K562 (cell line): ENCODE results near the gene ORAI3. TPM values are rescaled to one million over a fixed set of nuclear protein-coding genes. Genes with fewer than 3 reads are reported as not detected.

ENCODE experiments used
- CBX5 ChIP-seq: IDR thresholded peaks from 2 replicates; pipeline ENCODE4 v1.6.1; 2014; ENCODE audit warnings: low read depth, borderline replicate concordance
- CHD7 ChIP-seq: fragments of 200-600 bp; sonication (generic); IDR thresholded peaks from one replicate; pipeline ENCODE4 v1.6.1; 2012; ENCODE audit warnings: mild to moderate bottlenecking, low read depth, low read length, inconsistent platforms
- ILK ChIP-seq: fragments of 450-650 bp; IDR thresholded peaks from 2 replicates; pipeline ENCODE4 v1.6.1; 2016; ENCODE audit warnings: missing genetic modification characterization, low read depth, mild to moderate bottlenecking, missing compliant biosample characterization, moderate library complexity, borderline replicate concordance
- MBD1 ChIP-seq: fragments of 250-450 bp; sonication (Bioruptor Pico); IDR thresholded peaks from 2 replicates; pipeline ENCODE4 v1.8.0; 2022; ENCODE audit warnings: inconsistent platforms
- POLR2A ChIP-seq: fragments of 450-650 bp; conservative IDR thresholded peaks from 2 replicates; pipeline ENCODE4 v1.6.1; 2016
- STAT6 ChIP-seq: sonication (generic); formaldehyde crosslinking; IDR thresholded peaks from 2 replicates; pipeline ENCODE4 v1.8.1; 2023; ENCODE audit warnings: mild to moderate bottlenecking, missing genetic modification reagents
- VEZF1 ChIP-seq: fragments of 200-800 bp; sonication (Bioruptor generic); IDR thresholded peaks from 2 replicates; pipeline ENCODE4 v1.6.1; 2017; ENCODE audit warnings: missing genetic modification characterization, missing compliant biosample characterization
- ZNF76 ChIP-seq: fragments of 250-450 bp; sonication (Bioruptor Pico); IDR thresholded peaks from 2 replicates; pipeline ENCODE4 v1.4.0; 2020; ENCODE audit warnings: mild to moderate bottlenecking, moderate library complexity, borderline replicate concordance
- polyA plus RNA-seq, 8 experiments: library from polyadenylated mRNA; depleted of rRNA in 4 of 8; stranded (reverse) in 5 of 8; unstranded in 3 of 8; fragments of >200 nt; fragmentation: Nextera tagmentation in 2 of 8; fragmentation: Illumina TruSeq in 1 of 8; extraction: Ambion mirVana in 2 of 8; extraction: Trizol in 1 of 8; gene quantifications; 2 replicates each; pipeline versions ENCODE4 v1.2.1 to v1.2.3, GENCODE V29; 2011 to 2014; ENCODE audit warnings: inconsistent platforms in 1 of 8, missing spikeins in 1 of 8
- total RNA-seq, 7 experiments: library from RNA; depleted of rRNA in 6 of 7; stranded (reverse); fragments of >200 nt in 6 of 7; fragmentation: Illumina TruSeq in 2 of 7; extraction: Trizol in 2 of 7; gene quantifications; 2 replicates each; pipeline versions ENCODE4 v1.2.1 to v1.2.3, GENCODE V29; 2011 to 2021; ENCODE audit warnings: low replicate concordance in 1 of 7

The ORAI3 gene
- total and polyA plus RNA-seq, 9 of the 15 experiments (the other 6 are each of a cell fraction or from before 2014, with no cell fraction given) = 4.9 to 23.3 (median 14.1) TPM

- no peak for TF ChIP-seq CHD7
- TF ChIP-seq ZNF76 = no peak
- TF ChIP-seq STAT6 (CRISPR knock-in tag) = no peak
- no peak for TF ChIP-seq VEZF1
- TF ChIP-seq POLR2A = no peak
- TF ChIP-seq ILK (tag) = no peak
- no peak for TF ChIP-seq MBD1
- no peak for TF ChIP-seq CBX5
These were observed 47.6 kb downstream of the ORAI3 start (continued) for GRCh38 chr16:30996324-30996984.
